KOPT-K1 (cell line): ENCODE data around the gene SMIM35.

Experiments
- H3K27ac ChIP-seq: fragments of 200-600 bp; sonication (generic); 2 replicates; pipeline ENCODE4 v1.5.1; 2016; ENCODE audit warnings: antibody characterized with exemption, mild to moderate bottlenecking, low read depth, low read length; ENCODE audit not compliant: poor library complexity, severe bottlenecking
- H3K36me3 ChIP-seq: fragments of 200-600 bp; sonication (generic); 2 replicates; pipeline ENCODE4 v1.5.1; 2017; ENCODE audit warnings: antibody characterized with exemption, mild to moderate bottlenecking, low read length, moderate library complexity; ENCODE audit not compliant: insufficient read depth
- H3K9me3 ChIP-seq: fragments of 200-600 bp; sonication (generic); 2 replicates; pipeline ENCODE4 v1.5.1; 2017; ENCODE audit warnings: antibody characterized with exemption, low read length, mild to moderate bottlenecking; ENCODE audit not compliant: insufficient read depth, poor library complexity, severe bottlenecking

The SMIM35 gene

GRCh38 chr11:118059246-118059940 lies 27.4 kb downstream of the SMIM35 start:
- Histone ChIP-seq H3K27ac (no peak overlapping the region), H3K36me3 (no peaks in the 10 kb centered on the region), H3K9me3 (no peaks in the 10 kb centered on the region)

- Histone ChIP-seq H3K27ac (no peak overlapping the region), H3K9me3 (no peaks in the 10 kb centered on the region), H3K36me3 (no peaks in the 10 kb centered on the region)
These were observed 28.2 kb downstream of the SMIM35 start for GRCh38 chr11:118058311-118059245.

GRCh38 chr11:118057251-118058145 lies 29.3 kb downstream of the SMIM35 start:
- no peak overlapping the region for H3K27ac ChIP-seq
- H3K36me3 ChIP-seq, result no peaks in the 10 kb centered on the region
- no peaks in the 10 kb centered on the region for H3K9me3 ChIP-seq

DNA sequence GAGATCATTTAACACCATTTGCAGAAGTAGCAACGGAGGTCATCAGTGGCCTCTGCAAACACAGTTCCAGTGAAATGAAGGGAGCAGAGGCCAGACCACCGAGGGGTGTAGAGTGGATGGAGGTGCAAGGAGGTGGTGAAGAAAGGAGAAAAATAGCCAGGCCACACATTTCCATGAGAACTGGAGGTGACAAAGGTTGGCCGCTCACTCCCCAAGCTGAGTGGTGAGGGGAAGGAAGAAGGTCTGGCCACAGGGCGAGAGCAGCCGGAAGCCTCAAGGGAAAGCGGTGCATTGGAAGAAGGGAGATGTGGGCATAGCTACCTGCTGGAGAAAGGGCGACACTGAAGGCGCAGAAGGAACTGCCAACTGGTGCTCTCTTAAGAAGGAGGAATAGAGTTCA lies 30.0 kb downstream of the SMIM35 start:
- Histone ChIP-seq H3K9me3 (no peaks in the 10 kb centered on the region), H3K27ac (no peak overlapping the region), H3K36me3 (no peaks in the 10 kb centered on the region)

- no peaks in the 10 kb centered on the region for H3K36me3 ChIP-seq
- H3K27ac ChIP-seq, result no peak overlapping the region
- no peaks in the 10 kb centered on the region for H3K9me3 ChIP-seq
These were observed 30.8 kb downstream of the SMIM35 start for GRCh38 chr11:118055966-118056365.

DNA sequence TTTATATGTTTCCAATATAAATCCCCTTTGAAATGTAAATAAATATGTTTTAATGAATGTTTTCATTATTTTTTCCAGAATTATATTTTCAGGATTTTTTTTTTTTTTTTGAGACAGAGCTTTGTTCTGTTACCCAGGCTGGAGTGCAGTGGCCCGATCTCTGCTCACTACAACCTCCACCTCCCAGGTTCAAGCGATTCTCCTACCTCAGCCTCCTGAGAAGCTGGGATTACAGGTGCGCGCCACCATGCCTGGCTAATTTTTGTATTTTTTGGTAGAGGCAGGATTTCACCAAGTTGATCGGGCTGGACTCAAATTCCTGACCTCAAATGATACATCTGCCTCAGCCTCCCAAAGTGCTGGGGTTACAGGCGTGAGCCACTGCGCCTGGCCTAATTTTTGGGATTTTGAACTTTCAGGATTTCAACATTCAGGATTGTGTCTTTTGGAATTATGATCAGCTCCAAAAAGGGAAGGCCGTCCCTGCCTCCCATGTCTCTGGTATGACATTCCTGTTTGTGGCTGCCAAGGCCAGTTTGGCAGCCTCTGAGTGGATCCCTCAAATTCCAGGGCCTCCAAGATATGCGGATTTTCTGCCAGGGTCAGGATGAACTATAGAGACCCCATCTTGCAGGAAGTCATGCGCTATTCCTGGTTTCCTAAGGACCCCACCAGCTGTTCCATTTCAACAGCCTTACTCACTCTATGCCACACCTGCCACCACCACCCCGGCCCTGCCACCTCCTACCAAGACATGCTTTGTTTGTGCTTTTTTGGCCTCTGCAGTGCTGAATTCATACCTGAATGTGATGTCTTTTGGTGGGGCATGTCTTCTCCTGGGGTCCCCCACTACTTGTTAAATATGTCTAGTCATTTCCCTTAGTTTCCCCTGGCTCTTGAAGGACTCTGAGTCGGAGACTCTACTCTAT lies 31.8 kb downstream of the SMIM35 start:
- Histone ChIP-seq H3K27ac (no peak overlapping the region), H3K36me3 (no peaks in the 10 kb centered on the region), H3K9me3 (no peaks in the 10 kb centered on the region)

DNA sequence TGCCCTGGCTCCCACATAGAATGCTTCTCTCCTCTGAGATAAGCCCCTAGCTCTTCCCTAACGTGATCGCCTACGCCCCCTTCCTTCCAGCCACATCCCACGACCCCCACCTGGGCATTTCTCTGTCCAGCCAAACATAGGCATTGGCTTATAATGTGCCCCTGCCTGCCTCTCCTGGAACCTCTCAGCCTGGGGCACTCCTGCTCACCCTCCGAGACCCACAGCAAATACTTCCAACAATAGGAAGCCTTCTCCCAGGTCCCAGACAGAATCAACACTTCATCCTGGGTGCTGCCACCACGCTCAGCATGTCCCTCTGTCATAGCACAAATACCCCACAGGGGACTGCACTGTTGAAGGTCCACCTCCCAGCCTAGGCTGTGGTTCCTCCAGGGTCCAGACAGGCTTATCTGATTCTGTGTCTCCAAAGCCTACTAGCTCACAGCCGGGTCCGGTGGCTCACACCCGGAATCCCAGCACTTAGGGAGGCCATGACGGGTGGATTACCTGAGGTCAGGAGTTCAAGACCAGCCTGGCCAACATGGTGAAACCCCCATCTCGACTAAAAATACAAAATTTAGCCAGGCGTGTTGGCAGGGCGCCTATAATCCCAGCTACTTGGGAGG lies 34.1 kb downstream of the SMIM35 start:
- no peaks in the 10 kb centered on the region for H3K36me3 ChIP-seq
- no peaks in the 10 kb centered on the region for H3K9me3 ChIP-seq
- no peak overlapping the region for H3K27ac ChIP-seq

DNA sequence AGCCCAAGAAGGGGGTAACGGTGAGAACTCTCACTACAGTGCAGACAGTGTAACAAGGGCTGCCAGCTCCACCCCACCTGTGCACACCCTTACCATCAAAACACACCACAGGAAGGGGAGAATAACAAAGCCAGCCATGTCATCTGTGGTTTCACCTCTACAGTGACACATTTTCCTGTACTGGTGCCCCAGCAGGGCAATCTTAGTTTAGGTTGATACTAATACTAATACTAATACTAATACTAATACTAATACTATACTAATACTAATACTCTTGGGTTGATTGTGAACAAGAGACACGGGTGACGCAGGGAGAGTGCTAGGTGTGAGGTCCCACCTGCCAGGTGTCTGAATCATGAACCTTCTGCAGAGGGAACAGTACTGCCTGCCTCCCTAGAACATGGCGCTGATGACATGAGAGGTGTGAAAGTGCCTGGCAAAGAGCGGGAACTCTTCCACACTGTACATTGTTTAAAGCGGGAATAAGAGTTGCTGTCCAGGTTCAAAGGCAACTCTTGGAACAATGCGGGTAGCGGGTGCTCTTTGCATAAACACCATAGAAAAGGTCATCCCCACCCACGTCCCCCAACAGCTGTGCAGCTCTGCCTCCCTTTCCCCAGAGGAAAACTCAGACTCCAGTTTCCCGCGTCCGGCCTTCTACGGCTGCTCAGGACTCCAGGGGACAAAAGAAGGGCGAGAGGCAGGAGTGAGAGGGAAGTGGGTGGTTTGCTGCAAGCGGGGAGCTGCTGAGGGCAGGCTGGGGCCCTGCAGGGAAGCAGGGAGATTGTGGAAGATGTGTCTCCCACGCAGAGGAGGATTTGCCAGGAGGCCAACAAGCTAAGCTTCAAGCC lies 34.9 kb downstream of the SMIM35 start:
- H3K27ac ChIP-seq, result no peak overlapping the region
- no peaks in the 10 kb centered on the region for H3K36me3 ChIP-seq
- H3K9me3 ChIP-seq, result no peaks in the 10 kb centered on the region

DNA sequence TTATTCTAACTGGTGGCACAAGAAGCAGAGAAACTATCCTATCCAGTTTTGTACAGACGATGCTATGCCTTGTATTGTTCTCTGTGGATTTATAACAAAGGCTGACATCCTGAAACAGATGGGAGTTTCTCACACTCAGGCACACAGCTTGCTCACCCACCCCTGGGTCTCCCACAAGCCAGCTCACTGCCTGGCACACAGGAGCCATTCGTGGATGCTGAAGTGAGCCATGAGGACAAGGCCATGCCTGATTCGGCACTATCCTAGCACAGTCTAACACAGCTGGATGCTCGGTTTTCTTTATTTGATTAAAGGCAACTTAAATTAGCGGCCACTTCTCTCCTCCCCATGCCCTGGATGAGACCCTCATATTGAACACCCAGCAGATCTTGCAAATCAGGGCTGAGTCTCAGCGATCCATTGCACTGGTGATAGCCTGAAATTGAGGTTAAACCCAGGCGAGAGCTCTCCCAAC lies 35.6 kb downstream of the SMIM35 start:
- Histone ChIP-seq H3K27ac (no peak overlapping the region), H3K9me3 (no peaks in the 10 kb centered on the region), H3K36me3 (no peaks in the 10 kb centered on the region)

DNA sequence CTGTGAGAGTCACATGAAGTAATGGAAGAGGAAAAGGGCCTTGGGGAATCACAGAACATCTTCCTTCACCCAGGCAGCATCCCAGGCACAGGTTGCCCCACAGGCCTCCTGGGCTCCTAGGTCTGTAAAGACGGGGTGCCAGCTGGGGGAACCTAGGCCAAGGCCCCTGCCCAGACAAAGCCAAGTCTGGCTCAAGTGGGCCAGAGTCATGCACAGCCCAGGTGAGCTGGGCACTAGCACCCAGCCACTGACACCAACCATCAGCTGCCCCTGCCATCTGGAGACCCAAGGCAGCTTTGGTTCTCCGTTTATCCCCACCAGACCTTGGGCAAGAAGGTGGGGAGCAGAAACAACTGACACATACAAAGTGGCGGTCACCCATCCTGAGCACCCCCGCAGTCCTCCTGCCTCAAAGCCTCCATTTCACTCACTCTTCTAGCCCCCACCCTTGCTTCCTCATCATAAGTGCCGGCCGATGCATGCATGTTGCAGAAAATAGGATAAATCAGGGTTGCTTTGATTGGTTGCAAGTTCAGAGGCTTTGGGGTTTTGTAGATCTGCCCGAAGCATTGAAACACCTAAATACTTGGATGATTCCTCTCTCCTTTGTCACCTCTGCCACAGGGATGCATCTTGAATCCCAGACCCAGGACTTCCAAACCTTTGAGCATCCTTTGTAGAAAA lies 36.4 kb downstream of the SMIM35 start:
- no peak overlapping the region for H3K27ac ChIP-seq
- H3K36me3 ChIP-seq, result no peaks in the 10 kb centered on the region
- no peaks in the 10 kb centered on the region for H3K9me3 ChIP-seq

DNA sequence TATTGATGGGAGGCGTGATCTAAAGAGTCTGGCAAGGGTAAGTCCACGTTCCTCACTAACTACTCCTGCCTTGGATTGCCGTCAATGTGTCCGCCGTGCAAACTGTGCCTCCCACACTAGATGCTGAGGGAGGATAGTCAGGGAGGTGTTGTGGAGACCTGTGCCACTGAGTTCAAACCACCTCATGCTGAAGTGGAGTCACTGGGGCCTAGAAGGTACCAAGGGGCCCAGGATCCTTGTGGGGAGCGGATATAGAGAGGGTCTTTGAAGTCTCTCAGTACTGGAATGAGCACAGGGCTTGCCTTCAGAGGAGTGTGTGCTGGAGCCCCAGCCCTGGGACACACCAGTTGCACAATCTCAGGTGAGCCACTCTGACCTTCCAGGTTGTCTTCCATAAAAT lies 37.0 kb downstream of the SMIM35 start:
- Histone ChIP-seq H3K36me3 (no peaks in the 10 kb centered on the region), H3K9me3 (no peaks in the 10 kb centered on the region), H3K27ac (no peak overlapping the region)

GRCh38 chr11:118048472-118049370 lies 38.0 kb downstream of the SMIM35 start:
- no peaks in the 10 kb centered on the region for H3K9me3 ChIP-seq
- no peak overlapping the region for H3K27ac ChIP-seq
- no peaks in the 10 kb centered on the region for H3K36me3 ChIP-seq
